COR-L47 (cell line): Measurements from ENCODE around the gene DNAJC28.
"Not testable (repeated sequence)": the region's sequence is repeated elsewhere in the genome, so short reads cannot be mapped to it uniquely, and the experiment has no call there.

Experiments used
- DNase-seq: peaks from one replicate; lab custom pipeline; 2025; lab: John Stamatoyannopoulos, UW

The DNAJC28 gene

GRCh38 chr21:33491373-33492102, at the start of gene DNAJC28:
Gene DNAJC28, minus strand, starts transcription at chr21:33491716. Its CDS starts 2,323 bp downstream, at chr21:33489393.
- DNase-seq: peak; percentile 88

GRCh38 chr21:33541105-33541711, 49.7 kb upstream of the DNAJC28 start:
- no peak for DNase-seq

GRCh38 chr21:33540711-33541104, 49.2 kb upstream of the DNAJC28 start:
- DNase-seq: no peak

GRCh38 chr21:33539616-33540015, 48.1 kb upstream of the DNAJC28 start:
- DNase-seq: no peak

GRCh38 chr21:33537212-33537611, 45.7 kb upstream of the DNAJC28 start:
- DNase-seq: no peak

GRCh38 chr21:33531007-33531406, 39.5 kb upstream of the DNAJC28 start:
- DNase-seq: no peak

GRCh38 chr21:33522953-33523349, 31.4 kb upstream of the DNAJC28 start:
- no peak for DNase-seq

- DNase-seq: no peak
Measured at GRCh38 chr21:33522297-33522952, 30.9 kb upstream of the DNAJC28 start.

GRCh38 chr21:33518899-33519298, 27.4 kb upstream of the DNAJC28 start:
- DNase-seq: no peak

GRCh38 chr21:33514229-33514628, 22.7 kb upstream of the DNAJC28 start:
- no peak for DNase-seq

GRCh38 chr21:33512481-33512880, 21.0 kb upstream of the DNAJC28 start:
- DNase-seq: no peak

GRCh38 chr21:33511639-33512038, 20.1 kb upstream of the DNAJC28 start:
- DNase-seq: no peak

GRCh38 chr21:33510826-33511225, 19.3 kb upstream of the DNAJC28 start:
- no peak for DNase-seq

GRCh38 chr21:33507003-33507402, 15.5 kb upstream of the DNAJC28 start:
- not testable (repeated sequence) for DNase-seq

GRCh38 chr21:33505833-33506232, 14.3 kb upstream of the DNAJC28 start:
- no peak for DNase-seq

GRCh38 chr21:33496345-33496744, 4.8 kb upstream of the DNAJC28 start:
- DNase-seq: no peak

- DNase-seq: no peak
Measured at GRCh38 chr21:33495743-33496142, 4.2 kb upstream of the DNAJC28 start.

- DNase-seq: no peak
Measured at GRCh38 chr21:33493756-33494155, 2.2 kb upstream of the DNAJC28 start.

GRCh38 chr21:33492571-33492970, 1.1 kb upstream of the DNAJC28 start:
- DNase-seq: no peak

- no peak for DNase-seq
Measured at GRCh38 chr21:33490991-33491372, 534 bp downstream of the DNAJC28 start.

- no peak for DNase-seq
Measured at GRCh38 chr21:33488936-33489335, 2.6 kb downstream of the DNAJC28 start.

- DNase-seq: no peak
Measured at GRCh38 chr21:33487996-33488395, 3.5 kb downstream of the DNAJC28 start.

- no peak for DNase-seq
Measured at GRCh38 chr21:33481314-33481943, 10.1 kb downstream of the DNAJC28 start.
